Measurements from ENCODE around the gene SND1. TPM values are rescaled to one million over a fixed set of nuclear protein-coding genes. Genes with fewer than 3 reads are reported as not detected.

Gene SND1
- total RNA-seq, 1 experiment from 2014 or later: 218 TPM

DNA sequence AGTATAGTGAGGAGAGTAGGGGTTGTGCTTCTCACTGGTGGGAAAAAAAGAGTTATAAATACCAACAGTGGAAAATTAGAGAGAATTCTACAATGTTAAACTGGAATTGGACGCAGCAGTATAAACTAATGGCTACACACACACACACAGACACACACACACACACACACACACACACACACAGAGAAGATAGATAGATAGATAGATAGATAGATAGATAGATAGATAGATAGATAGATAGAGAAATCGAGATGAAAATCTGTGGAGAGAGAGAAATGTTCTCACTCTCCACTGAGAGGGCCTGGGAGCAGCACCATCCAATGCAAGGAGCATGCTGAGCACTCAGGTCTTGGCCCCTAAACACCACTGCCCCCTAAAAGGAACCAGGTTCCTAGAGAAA is 479.1 kb downstream of the SND1 start:
- Histone ChIP-seq H3K4ac (ENCODE audit: low read depth, low read length) (no peak overlapping the region), H4K8ac (replicated peaks; ENCODE audit: insufficient read length, low read depth, low read length) (no peak overlapping the region)
- no peak for DNase-seq

More for the DNA sequence above, 479.1 kb downstream of the SND1 start:
- Histone ChIP-seq H4K20me1 (ENCODE audit: control insufficient read depth, insufficient read depth, insufficient read length) (no peaks in the 10 kb centered on the region), H3K18ac (ENCODE audit: insufficient read length, low read depth, low read length) (no peak overlapping the region), H3K23me2 (ENCODE audit: insufficient read length, low read depth, low read length, poor library complexity, severe bottlenecking) (peaks cover 7% of the 10 kb centered on the region), H2AFZ (ENCODE audit: low read length) (no peak overlapping the region), H3K79me1 (ENCODE audit: insufficient read depth, low read depth, low read length, poor library complexity, severe bottlenecking) (no peaks in the 10 kb centered on the region), H2BK120ac (ENCODE audit: low read depth, low read length, poor library complexity, severe bottlenecking) (no peak overlapping the region), H3K9ac (ENCODE audit: extremely low read depth, insufficient read length, low read length) (no peak overlapping the region), H2BK5ac (ENCODE audit: insufficient read length, low read length) (no peak overlapping the region), H2BK20ac (ENCODE audit: low read depth, low read length, poor library complexity, severe bottlenecking) (no peak overlapping the region), H3K27ac (ENCODE audit: insufficient read length, low read depth, low read length) (no peak overlapping the region), H3K23ac (ENCODE audit: insufficient read length, low read depth, low read length) (no peak overlapping the region), H3K56ac (ENCODE audit: insufficient read length, low read depth, low read length) (no peak overlapping the region), H4K5ac (ENCODE audit: insufficient read length, low read depth, low read length) (no peak overlapping the region), H3K79me2 (ENCODE audit: insufficient read depth, low read length) (no peaks in the 10 kb centered on the region), H3K4me2 (ENCODE audit: insufficient read depth, insufficient read length, low read length) (no peak overlapping the region), H2BK15ac (ENCODE audit: low read depth, low read length) (no peak overlapping the region), H3K14ac (ENCODE audit: insufficient read depth, low read length) (no peak overlapping the region), H3K4me1 (ENCODE audit: insufficient read depth, low read length) (no peaks in the 10 kb centered on the region), H2BK12ac (ENCODE audit: insufficient read length, low read depth, low read length) (no peak overlapping the region), H3K27me3 (ENCODE audit: insufficient read depth, low read length) (peaks cover 9% of the 10 kb centered on the region; the same call in 1 of the 2 replicates), H3T11ph (ENCODE audit: low read length) (no peak overlapping the region), H2AK5ac (ENCODE audit: insufficient read length, low read length) (no peak overlapping the region), H3K9me3 (ENCODE audit: control insufficient read depth, low read depth, low read length) (no peaks in the 10 kb centered on the region), H4K91ac (ENCODE audit: insufficient read length, low read depth, low read length) (no peak overlapping the region)
- H3K27me3 Mint-ChIP-seq (ENCODE audit: low read depth): peaks cover 12% of the 10 kb centered on the region
- peaks cover 2 to 8% of the 10 kb centered on the region in 2 experiments for H3K4me1 Mint-ChIP-seq
- WGBS (ENCODE audit: extremely low coverage, insufficient read length, low lambda C conversion rate): no CpG with 5 or more reads among the region's 2 CpGs
- no peak overlapping the region for H3K27ac Mint-ChIP-seq
- peaks cover 6 to 7% of the 10 kb centered on the region in 2 experiments; a peak in 3 of 5 replicates for H3K9me3 Mint-ChIP-seq
- TF ChIP-seq, protein P1, sequence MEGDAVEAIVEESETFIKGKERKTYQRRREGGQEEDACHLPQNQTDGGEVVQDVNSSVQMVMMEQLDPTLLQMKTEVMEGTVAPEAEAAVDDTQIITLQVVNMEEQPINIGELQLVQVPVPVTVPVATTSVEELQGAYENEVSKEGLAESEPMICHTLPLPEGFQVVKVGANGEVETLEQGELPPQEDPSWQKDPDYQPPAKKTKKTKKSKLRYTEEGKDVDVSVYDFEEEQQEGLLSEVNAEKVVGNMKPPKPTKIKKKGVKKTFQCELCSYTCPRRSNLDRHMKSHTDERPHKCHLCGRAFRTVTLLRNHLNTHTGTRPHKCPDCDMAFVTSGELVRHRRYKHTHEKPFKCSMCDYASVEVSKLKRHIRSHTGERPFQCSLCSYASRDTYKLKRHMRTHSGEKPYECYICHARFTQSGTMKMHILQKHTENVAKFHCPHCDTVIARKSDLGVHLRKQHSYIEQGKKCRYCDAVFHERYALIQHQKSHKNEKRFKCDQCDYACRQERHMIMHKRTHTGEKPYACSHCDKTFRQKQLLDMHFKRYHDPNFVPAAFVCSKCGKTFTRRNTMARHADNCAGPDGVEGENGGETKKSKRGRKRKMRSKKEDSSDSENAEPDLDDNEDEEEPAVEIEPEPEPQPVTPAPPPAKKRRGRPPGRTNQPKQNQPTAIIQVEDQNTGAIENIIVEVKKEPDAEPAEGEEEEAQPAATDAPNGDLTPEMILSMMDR (conservative IDR thresholded peaks at IDR 0.05): no peak
- peaks cover 0 to 3% (median 0%) of the 10 kb centered on the region in 3 experiments; a peak in 1 of 7 replicates for H3K36me3 Mint-ChIP-seq (ENCODE audit: insufficient read depth in 1 of 3, low read depth in 3 of 3)
- H3K4me3 Mint-ChIP-seq: no peak overlapping the region

Measured in H9 (cell line).